Iris pigment epithelial cell (primary cell): ENCODE results near the gene UBE2E2.

Experiments used
- DNase-seq: peaks from one replicate; pipeline ENCODE4 v3.0.0-alpha.2; 2011; ENCODE audit warnings: low read depth

The UBE2E2 gene

GRCh38 chr3:23480329-23480714 is 277.2 kb downstream of the UBE2E2 start:
- DNase-seq, result no peak

GRCh38 chr3:23481011-23481615 is 278.0 kb downstream of the UBE2E2 start:
- DNase-seq, result no peak

- DNase-seq, result peak; percentile 56
Measured at GRCh38 chr3:23481616-23482278, 278.6 kb downstream of the UBE2E2 start.

- DNase-seq, result peak; percentile 55
Measured at GRCh38 chr3:23484386-23484785, 281.3 kb downstream of the UBE2E2 start.

GRCh38 chr3:23485922-23486321 is 282.8 kb downstream of the UBE2E2 start:
- DNase-seq, result no peak

- no peak for DNase-seq
Measured at GRCh38 chr3:23487015-23487414, 283.9 kb downstream of the UBE2E2 start.

GRCh38 chr3:23488618-23489017 is 285.5 kb downstream of the UBE2E2 start:
- DNase-seq, result no peak

- DNase-seq, result peak; percentile 27
Measured at GRCh38 chr3:23489300-23490158, 286.4 kb downstream of the UBE2E2 start.

GRCh38 chr3:23490459-23490858 is 287.3 kb downstream of the UBE2E2 start:
- DNase-seq, result peak; percentile 85

GRCh38 chr3:23492057-23492456 is 288.9 kb downstream of the UBE2E2 start:
- DNase-seq, result no peak

- no peak for DNase-seq
Measured at GRCh38 chr3:23493889-23494288, 290.8 kb downstream of the UBE2E2 start.

- DNase-seq, result no peak
Measured at GRCh38 chr3:23494967-23495366, 291.8 kb downstream of the UBE2E2 start.

GRCh38 chr3:23495507-23495906 is 292.4 kb downstream of the UBE2E2 start:
- DNase-seq, result peak; percentile 46

- DNase-seq, result no peak
Measured at GRCh38 chr3:23496165-23496564, 293.0 kb downstream of the UBE2E2 start.

GRCh38 chr3:23497156-23497555 is 294.0 kb downstream of the UBE2E2 start:
- DNase-seq, result no peak

GRCh38 chr3:23501201-23501802 is 298.2 kb downstream of the UBE2E2 start:
- DNase-seq, result no peak

- no peak for DNase-seq
Measured at GRCh38 chr3:23508464-23508863, 305.3 kb downstream of the UBE2E2 start.

GRCh38 chr3:23518441-23518840 is 315.3 kb downstream of the UBE2E2 start:
- DNase-seq, result peak; percentile 20

- no peak for DNase-seq
Measured at GRCh38 chr3:23519314-23520208, 316.4 kb downstream of the UBE2E2 start.

- no peak for DNase-seq
Measured at GRCh38 chr3:23527326-23527725, 324.2 kb downstream of the UBE2E2 start.

- DNase-seq, result no peak
Measured at GRCh38 chr3:23533596-23533995, 330.5 kb downstream of the UBE2E2 start.

- no peak for DNase-seq
Measured at GRCh38 chr3:23533996-23534395, 330.9 kb downstream of the UBE2E2 start.
